Measurements from ENCODE around the gene GOLM1.

DNA sequence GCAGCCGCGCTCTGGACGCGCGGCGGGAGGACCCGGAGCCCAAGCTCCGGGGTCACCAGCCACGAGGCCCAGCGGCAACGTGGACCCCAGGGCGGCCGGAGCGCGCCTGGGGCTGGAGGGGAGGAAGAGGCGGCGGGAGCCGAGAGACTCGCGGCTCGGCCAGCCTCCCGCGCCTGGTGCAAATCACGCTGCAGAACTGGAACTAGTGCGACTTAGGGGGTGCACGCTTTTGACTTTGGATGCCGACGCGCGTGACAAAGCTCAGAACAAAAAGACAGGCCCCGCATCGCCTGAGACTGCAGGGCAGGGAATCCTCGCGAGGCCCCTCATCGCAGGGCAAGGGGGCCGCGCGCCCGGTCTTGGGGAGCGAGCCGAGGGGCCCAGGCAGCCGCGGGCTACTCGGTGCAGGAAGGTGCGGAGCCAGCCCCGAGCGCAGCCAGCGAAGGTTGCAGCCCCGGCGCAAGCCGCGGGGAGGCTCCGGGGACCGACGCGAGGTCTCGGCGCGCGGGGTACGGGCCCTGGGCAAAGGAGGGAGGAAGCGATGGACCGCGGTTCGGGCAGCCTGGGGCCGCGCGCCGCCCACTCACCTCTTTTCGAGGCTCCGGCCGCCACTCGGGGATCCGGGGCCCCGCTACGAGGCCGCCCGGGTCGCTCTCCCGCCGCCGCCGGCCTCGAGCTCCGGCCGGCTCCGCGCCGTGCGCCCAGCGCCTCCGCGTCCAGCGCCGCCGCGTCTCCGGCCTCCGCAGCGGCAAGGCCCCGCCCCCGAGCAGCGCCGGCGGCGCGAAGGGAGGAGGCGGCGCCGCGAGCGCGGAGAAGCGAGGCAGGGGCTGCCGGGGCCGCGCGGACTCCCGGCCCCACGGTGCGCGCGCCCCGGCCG lies at the start of gene GOLM1:
- TF ChIP-seq ZNF583 (CRISPR knock-in tag; IDR thresholded peaks at IDR 0.05) (no peak), MXI1 (IDR thresholded peaks at IDR 0.05; ENCODE audit: low read depth, low read length) (no peak), POLR2AphosphoS5 (IDR thresholded peaks at IDR 0.05; ENCODE audit: control insufficient read depth, insufficient read depth, low read depth, low read length) (no peak), CBX3 (IDR thresholded peaks at IDR 0.05; ENCODE audit: borderline replicate concordance in 1 of 2, low read length in 2 of 2) (no peak), STAG1 (CRISPR knock-in tag; IDR thresholded peaks at IDR 0.05; ENCODE audit: borderline replicate concordance) (no peak), ZFP1 (CRISPR knock-in tag; IDR thresholded peaks at IDR 0.05) (no peak), SIX5 (IDR thresholded peaks at IDR 0.05; ENCODE audit: borderline replicate concordance in 1 of 2, insufficient read depth in 1 of 2, low read depth in 1 of 2, low read length in 2 of 2) (no peak), SMC3 (conservative IDR thresholded peaks at IDR 0.05; ENCODE audit: insufficient read depth, low read depth, low read length) (no peak), U2AF2 (optimal IDR thresholded peaks at IDR 0.05; ENCODE audit: low read depth, low read length) (no peak), CBFB (CRISPR knock-in tag; IDR thresholded peaks at IDR 0.05) (no peak)
- TF ChIP-seq, protein P1, sequence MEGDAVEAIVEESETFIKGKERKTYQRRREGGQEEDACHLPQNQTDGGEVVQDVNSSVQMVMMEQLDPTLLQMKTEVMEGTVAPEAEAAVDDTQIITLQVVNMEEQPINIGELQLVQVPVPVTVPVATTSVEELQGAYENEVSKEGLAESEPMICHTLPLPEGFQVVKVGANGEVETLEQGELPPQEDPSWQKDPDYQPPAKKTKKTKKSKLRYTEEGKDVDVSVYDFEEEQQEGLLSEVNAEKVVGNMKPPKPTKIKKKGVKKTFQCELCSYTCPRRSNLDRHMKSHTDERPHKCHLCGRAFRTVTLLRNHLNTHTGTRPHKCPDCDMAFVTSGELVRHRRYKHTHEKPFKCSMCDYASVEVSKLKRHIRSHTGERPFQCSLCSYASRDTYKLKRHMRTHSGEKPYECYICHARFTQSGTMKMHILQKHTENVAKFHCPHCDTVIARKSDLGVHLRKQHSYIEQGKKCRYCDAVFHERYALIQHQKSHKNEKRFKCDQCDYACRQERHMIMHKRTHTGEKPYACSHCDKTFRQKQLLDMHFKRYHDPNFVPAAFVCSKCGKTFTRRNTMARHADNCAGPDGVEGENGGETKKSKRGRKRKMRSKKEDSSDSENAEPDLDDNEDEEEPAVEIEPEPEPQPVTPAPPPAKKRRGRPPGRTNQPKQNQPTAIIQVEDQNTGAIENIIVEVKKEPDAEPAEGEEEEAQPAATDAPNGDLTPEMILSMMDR (IDR thresholded peaks at IDR 0.05 in 2 of 3, conservative IDR thresholded peaks at IDR 0.05 in 1 of 3; ENCODE audit: insufficient read depth in 2 of 3, low read depth in 1 of 3, low read length in 3 of 3), result no peak
- TF ChIP-seq, protein P2, sequence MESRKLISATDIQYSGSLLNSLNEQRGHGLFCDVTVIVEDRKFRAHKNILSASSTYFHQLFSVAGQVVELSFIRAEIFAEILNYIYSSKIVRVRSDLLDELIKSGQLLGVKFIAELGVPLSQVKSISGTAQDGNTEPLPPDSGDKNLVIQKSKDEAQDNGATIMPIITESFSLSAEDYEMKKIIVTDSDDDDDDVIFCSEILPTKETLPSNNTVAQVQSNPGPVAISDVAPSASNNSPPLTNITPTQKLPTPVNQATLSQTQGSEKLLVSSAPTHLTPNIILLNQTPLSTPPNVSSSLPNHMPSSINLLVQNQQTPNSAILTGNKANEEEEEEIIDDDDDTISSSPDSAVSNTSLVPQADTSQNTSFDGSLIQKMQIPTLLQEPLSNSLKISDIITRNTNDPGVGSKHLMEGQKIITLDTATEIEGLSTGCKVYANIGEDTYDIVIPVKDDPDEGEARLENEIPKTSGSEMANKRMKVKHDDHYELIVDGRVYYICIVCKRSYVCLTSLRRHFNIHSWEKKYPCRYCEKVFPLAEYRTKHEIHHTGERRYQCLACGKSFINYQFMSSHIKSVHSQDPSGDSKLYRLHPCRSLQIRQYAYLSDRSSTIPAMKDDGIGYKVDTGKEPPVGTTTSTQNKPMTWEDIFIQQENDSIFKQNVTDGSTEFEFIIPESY (CRISPR knock-in tag; IDR thresholded peaks at IDR 0.05), result no peak

Data from K562 (cell line).